Adipose tissue (tissue), 3 donors: ENCODE measurements around the gene WFIKKN1. TPM values are rescaled to one million over a fixed set of nuclear protein-coding genes. Genes with fewer than 3 reads are reported as not detected.

Experiments used
- H3K27ac ChIP-seq: one replicate; pipeline ENCODE4 v1.5.1; 2013; ENCODE audit warnings: low read depth, low read length
- WGBS, 3 donors: extraction: QIAGEN DNeasy Blood & Tissue Kit; methylation state at CpG; one replicate each; pipeline ENCODE4 v1.1.7; 2013; 5-methylcytosine and 5-hydroxymethylcytosine counted together
- polyA plus RNA-seq, 3 donors: library from polyadenylated mRNA; stranded (reverse); fragments of 200-250 nt; gene quantifications; one replicate each; pipeline ENCODE4 v1.2.3, GENCODE V29; 2013
- donor health status: healthy with polysubstance abuse.
- donor health status: Bipolar disorder and iron deficiency.
- donor health status: healthy.

Gene WFIKKN1
- polyA plus RNA-seq, 3 donors = 0.25 to 0.85 (median 0.67) TPM

- H3K27ac ChIP-seq = no peak overlapping the region
- WGBS, 3 donors = 83 to 93% (median 93%) methylated on average over 20 of the region's 20 CpGs
Measured at GRCh38 chr16:619476-620100, 11.2 kb upstream of the WFIKKN1 start.

GRCh38 chr16:620700-621525 is 9.9 kb upstream of the WFIKKN1 start:
- 87 to 90% (median 87%) methylated on average over 36 to 41 of the region's 41 CpGs for WGBS, 3 donors
- H3K27ac ChIP-seq = no peak overlapping the region

- H3K27ac ChIP-seq = no peak overlapping the region
- 75 to 85% (median 76%) methylated on average over 21 of the region's 21 CpGs for WGBS, 3 donors
Measured at GRCh38 chr16:621526-622105, 9.2 kb upstream of the WFIKKN1 start.

DNA sequence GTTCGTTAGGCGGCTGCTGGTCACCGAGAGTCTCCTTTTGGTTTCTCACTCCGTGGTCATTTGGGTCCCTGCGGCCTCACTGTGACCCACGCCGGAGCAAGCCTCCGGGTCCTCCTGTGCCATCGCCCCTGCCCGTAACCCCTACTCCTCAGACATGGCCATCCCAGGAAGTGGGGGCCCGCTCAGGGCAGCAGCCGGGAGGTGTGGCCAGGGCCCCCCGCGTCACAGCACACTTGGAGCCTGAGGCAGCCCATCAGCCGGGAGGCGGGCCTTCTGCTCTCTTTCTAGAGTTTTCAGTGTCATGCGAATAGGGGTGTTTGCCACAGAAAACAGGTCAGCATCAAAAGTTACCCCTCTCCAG is 7.9 kb upstream of the WFIKKN1 start:
- WGBS, 3 donors = 95 to 97% (median 97%) methylated on average over 17 of the region's 17 CpGs
- no peak overlapping the region for H3K27ac ChIP-seq

DNA sequence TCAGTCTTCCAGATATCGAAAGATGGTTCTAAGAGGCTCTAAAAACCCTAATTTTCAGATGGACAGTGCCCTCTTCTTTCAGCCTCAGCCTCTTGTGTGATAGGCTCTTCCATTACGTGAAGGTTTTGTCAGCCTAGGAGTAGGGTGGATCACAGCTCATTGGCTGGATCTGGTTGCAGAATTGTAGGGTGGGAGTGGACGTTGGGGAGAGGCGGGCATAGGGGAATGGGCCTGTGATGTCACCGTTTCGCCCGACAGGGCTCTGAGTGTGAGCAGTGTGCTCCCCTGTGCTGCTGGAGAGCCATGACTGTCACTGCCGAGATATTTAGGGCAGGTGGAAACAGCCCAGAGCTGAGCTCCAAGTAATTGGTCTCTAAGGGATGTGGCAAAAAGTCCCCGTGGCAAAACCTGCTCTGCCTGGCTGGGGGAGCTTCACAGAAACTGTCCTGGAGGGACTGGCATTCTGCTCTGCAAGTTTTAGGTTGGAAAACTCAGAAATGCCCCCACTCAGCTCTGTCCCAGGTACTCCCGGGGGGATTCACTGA is 6.2 kb upstream of the WFIKKN1 start:
- WGBS, 3 donors = 80 to 87% (median 85%) methylated on average over 10 of the region's 10 CpGs
- no peak overlapping the region for H3K27ac ChIP-seq

DNA sequence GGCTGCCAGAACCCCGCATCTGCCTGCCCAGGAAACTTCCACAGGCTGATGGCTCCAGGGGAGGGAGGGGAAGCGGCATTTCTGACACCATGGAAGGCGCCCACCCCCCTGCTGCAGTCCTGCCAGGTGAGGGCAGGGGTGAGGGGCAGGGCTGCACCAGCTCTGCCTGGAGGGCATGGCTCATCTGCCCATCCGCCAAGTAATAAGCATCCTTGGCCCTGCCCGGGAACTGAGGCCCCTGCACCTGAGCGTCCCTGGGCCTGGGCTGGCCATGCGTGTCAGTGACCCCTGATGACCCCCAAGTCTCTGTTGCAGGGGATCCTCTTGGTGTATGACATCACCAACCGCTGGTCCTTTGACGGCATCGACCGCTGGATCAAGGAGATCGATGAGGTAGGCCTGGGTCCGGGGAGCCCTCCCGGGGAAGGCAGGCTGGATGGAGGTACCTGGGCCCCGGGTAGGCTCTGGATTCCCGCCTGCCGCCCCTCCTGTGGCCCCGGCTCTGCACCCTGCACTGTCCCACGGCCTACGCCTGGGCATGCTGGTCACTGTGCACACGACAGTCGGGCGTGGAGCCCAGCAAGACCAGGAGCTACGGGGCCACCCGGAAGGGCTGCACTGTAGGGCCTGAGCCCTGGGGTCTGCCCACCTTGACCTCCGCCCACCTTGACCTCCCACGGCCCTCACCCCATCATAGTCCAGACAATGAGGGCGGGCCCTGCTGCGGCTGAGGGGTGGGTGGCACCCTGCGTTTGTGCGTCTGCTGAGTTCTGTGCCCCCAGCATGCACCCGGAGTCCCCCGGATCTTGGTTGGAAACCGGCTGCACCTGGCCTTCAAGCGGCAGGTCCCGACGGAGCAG is 5.4 kb upstream of the WFIKKN1 start:
- WGBS, 3 donors = 93 to 96% (median 95%) methylated on average over 25 to 37 of the region's 37 CpGs
- H3K27ac ChIP-seq = no peak overlapping the region

DNA sequence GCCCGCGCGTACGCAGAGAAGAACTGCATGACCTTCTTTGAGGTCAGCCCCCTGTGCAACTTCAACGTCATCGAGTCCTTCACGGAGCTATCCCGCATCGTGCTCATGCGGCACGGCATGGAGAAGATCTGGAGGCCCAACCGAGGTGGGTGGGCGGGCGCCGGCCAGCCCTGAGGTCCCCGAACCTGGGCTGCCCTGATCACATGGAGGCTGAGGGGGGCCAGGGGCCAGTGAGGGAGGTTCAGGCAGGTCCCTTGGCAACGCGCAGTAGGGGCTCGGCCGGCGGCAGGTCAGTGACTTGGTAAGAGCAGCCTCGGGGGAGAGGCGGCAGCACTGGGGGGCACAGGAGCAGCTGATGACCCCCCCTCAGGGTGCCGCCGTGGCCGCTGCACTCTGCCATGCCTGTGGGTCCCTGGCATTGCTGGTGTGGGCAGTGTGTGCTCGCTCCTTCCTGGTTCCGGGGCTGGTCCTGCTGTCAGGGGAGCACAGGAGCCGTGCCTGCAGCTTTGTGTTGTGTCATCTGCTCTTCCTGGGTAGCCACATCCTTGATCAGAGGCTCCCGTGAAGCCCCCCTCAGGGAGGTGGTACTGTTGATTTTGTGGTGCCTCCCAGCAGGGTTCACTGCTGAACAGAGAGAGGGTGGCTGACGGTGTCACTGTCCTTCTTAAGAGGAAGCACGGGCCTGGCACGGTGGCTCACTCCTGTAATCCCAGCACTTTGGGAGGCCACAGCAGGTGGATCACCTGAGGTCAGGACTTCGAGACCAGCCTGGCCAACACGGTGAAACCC is 4.6 kb upstream of the WFIKKN1 start:
- 91 to 97% (median 93%) methylated on average over 35 of the region's 35 CpGs for WGBS, 3 donors
- H3K27ac ChIP-seq = no peak overlapping the region

GRCh38 chr16:626787-627453 is 3.9 kb upstream of the WFIKKN1 start:
- no peak overlapping the region for H3K27ac ChIP-seq
- 84 to 93% (median 90%) methylated on average over 29 of the region's 29 CpGs for WGBS, 3 donors

DNA sequence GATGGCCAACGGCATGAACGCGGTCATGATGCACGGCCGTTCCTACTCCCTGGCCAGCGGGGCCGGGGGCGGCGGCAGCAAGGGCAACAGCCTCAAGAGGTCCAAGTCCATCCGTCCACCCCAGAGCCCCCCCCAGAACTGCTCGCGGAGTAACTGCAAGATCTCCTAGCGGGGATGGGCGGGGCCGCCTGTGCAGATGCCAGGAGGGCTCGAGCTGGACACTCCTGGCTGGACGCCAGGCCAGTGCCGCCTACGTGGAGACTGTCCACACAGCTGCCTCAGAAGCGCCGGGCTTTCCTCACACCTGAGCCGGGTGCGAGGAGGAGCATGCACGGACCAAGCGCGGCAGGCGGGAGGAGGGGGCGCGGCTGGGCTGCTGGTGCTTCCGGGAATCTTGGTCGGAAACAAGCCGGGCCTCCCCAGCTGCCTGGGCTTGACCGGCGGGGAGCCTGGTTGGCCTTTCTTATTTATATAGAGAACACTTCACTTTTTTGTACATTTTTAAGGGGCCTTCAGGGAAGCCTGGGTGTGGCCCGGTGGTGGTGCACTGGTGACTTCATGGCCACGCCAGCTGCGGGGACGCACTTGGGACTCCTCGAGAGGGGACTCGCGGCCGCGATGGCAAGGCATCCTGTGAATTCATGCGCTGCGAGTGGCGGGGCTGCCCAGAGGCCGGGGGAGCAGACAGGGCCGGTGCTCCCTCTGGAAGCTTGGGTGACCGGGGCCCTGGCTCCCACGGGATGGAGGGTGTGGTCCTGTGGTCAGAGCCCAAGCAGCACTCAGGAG is 3.1 kb upstream of the WFIKKN1 start:
- H3K27ac ChIP-seq = no peak overlapping the region
- WGBS, 3 donors = 82 to 89% (median 84%) methylated on average over 50 of the region's 50 CpGs

DNA sequence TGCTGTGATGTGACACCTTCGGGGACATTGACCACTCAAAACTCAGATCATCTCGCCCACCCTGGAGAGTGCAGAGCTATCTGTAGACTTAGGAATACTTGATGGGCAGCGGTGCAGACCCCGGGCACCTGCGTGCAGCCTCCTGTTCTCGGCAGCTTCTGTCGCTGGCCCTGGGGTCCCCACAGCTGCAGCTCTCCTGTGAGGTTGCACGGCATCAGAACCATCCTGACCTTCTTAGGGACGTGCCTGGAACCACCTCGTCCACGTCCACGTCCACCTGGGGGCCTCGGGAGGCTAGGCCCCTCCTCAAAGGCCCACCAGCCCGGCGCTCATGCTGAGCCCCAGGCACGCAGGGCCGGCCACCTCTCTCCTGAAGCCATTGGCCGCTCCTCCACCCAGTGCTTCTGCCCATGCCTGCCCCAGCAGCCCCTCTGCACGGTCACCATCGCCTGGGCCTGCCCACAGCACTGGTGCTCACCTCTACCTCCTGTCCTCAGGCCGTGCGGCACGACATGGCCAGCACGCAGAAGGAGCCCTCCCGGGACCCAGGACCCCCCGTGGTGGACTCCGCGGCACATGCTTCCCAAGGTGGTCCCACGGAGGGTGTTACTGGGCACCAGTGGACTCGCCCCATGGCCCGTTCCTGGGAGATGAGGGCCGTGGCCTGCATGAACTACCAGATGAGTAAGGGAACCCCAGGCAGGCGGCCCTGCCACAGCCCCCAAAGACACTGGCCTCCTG is 2.3 kb upstream of the WFIKKN1 start:
- WGBS, 3 donors = 93 to 94% (median 94%) methylated on average over 33 of the region's 33 CpGs

GRCh38 chr16:629185-629832 is 1.5 kb upstream of the WFIKKN1 start:
- no peak overlapping the region for H3K27ac ChIP-seq
- 71 to 75% (median 75%) methylated on average over 29 of the region's 29 CpGs for WGBS, 3 donors

More for the DNA sequence above, 2.3 kb upstream of the WFIKKN1 start:
- no peak overlapping the region for H3K27ac ChIP-seq

DNA sequence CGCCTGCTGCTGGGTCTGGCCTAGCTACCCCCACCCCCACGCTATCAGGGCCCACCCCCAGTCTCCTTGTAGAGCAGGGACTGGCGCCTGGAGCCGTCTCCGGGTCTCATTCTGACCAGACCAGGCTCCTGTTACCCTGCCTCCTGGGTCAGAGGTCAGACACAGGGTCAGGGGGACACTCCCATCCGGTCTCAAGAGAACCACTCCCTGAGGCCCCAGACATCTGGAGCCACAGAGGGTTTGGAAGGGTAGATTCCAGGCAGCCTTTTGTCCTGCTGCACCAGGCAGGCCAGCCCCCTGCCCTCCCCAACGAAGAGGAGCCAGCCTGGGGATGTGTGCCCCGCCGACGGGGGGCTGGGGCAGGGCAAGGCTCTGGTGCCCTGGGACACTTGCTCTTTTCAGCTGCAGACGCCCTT is 944 bp upstream of the WFIKKN1 start:
- no peak overlapping the region for H3K27ac ChIP-seq
- WGBS, 3 donors = 40 to 65% (median 48%) methylated on average over 11 of the region's 11 CpGs

DNA sequence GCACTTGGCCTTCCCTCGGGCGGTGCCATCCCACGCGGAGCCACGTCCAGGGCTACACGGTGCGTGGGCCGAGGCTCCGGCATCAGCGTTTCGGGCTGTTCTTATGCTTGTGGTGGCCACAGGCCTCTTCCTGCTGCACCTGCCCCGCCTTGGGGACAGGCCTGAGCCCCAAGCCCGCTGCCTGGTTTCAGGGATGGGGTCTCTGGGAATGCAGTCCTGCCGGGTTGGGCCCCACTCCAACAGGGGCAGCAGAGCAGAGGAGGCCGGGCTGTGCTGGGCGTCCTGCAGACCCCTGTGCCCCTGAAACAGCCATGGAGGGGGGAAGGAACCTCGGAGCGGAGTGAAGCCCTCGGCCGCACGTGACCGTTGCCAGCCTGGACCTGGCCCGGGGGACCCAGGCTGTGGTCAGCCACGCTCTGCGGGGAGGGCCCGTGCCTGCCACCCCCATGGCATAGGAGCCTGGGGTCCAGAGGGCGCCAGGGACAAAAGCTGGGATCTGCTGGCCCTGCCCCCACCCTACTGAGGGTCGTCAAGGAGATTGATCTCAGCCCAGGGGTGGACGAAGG is 453 bp upstream of the WFIKKN1 start:
- 31 to 61% (median 32%) methylated on average over 28 to 29 of the region's 29 CpGs for WGBS, 3 donors

GRCh38 chr16:631808-632358 is 1.1 kb downstream of the WFIKKN1 start:
- H3K27ac ChIP-seq = no peak overlapping the region
- WGBS, 3 donors = 57 to 65% (median 57%) methylated on average over 9 of the region's 9 CpGs

More for the DNA sequence above, 453 bp upstream of the WFIKKN1 start:
- no peak overlapping the region for H3K27ac ChIP-seq
